HEK293 (cell line): ENCODE data around the gene NFIX.

Source experiments
- CTCF ChIA-PET: fragments of 350-600 bp; formaldehyde crosslinking; extraction: SDS; loops from one replicate; lab custom pipeline; 2021; ENCODE audit warnings: antibody characterized with exemption; lab: Yijun Ruan, JAX
- POLR2A ChIA-PET: fragments of 300-600 bp; formaldehyde crosslinking; extraction: SDS; loops from one replicate; lab custom pipeline; 2020; ENCODE audit warnings: antibody characterized with exemption, inconsistent platforms; lab: Yijun Ruan, JAX
- H3K27ac ChIP-seq: fragments of 200-500 bp; sonication (Bioruptor generic); 2 replicates; pipeline ENCODE4 v1.5.1; 2014; ENCODE audit warnings: low read depth, low read length, control low read depth, inconsistent platforms; ENCODE audit errors: extremely low read depth
- H3K36me3 ChIP-seq, 2 experiments: fragments of 200-500 bp in 1 of 2; sonication (Bioruptor generic) in 1 of 2; 1 replicate in 1 of 2; 2 replicates in 1 of 2; pipeline ENCODE4 v1.5.1; 2014 to 2017; ENCODE audit warnings: inconsistent platforms in 2 of 2, low read length in 2 of 2; ENCODE audit not compliant: control insufficient read depth in 2 of 2, insufficient read depth in 1 of 2
- H3K4me1 ChIP-seq: fragments of 200-500 bp; sonication (Bioruptor generic); 2 replicates; pipeline ENCODE4 v1.5.1; 2014; ENCODE audit warnings: mild to moderate bottlenecking, low read length, inconsistent platforms; ENCODE audit not compliant: control insufficient read depth, insufficient read depth
- H3K4me3 ChIP-seq: 2 replicates; pipeline ENCODE4 v1.5.1; 2011; ENCODE audit warnings: low read depth, mild to moderate bottlenecking, control low read depth, low read length, moderate library complexity
- H3K9me3 ChIP-seq: fragments of 200-500 bp; sonication (Bioruptor generic); 2 replicates; pipeline ENCODE4 v1.5.1; 2014; ENCODE audit warnings: low read depth, low read length, inconsistent platforms; ENCODE audit not compliant: control insufficient read depth, insufficient read depth
- BCL11A ChIP-seq: fragments of 450-650 bp; formaldehyde crosslinking; IDR thresholded peaks from 2 replicates; pipeline ENCODE4 v1.5.1; 2016; ENCODE audit warnings: low read depth, missing biosample characterization, missing genetic modification characterization
- HOXC10 ChIP-seq: sonication (generic); formaldehyde crosslinking; IDR thresholded peaks from 2 replicates; pipeline ENCODE4 v1.8.1; 2023; ENCODE audit warnings: mild to moderate bottlenecking, missing genetic modification reagents
- KLF9 ChIP-seq: fragments of 450-650 bp; formaldehyde crosslinking; IDR thresholded peaks from 2 replicates; pipeline ENCODE4 v1.5.1; 2016; ENCODE audit warnings: missing biosample characterization, missing genetic modification characterization, low read depth
- MEIS1 ChIP-seq: sonication (generic); formaldehyde crosslinking; IDR thresholded peaks from 2 replicates; pipeline ENCODE4 v1.8.1; 2022; ENCODE audit warnings: missing genetic modification reagents, mild to moderate bottlenecking, borderline replicate concordance
- ZFP37 ChIP-seq: fragments of 450-650 bp; formaldehyde crosslinking; IDR thresholded peaks from 2 replicates; pipeline ENCODE4 v1.5.1; 2016; ENCODE audit warnings: missing biosample characterization, missing genetic modification characterization
- ZNF133 ChIP-seq: fragments of 450-650 bp; formaldehyde crosslinking; IDR thresholded peaks from 2 replicates; pipeline ENCODE4 v1.5.1; 2016; ENCODE audit warnings: missing biosample characterization, missing genetic modification characterization
- ZNF184 ChIP-seq: fragments of 450-650 bp; IDR thresholded peaks from 2 replicates; pipeline ENCODE4 v1.5.1; 2018; ENCODE audit warnings: missing biosample characterization, mild to moderate bottlenecking, missing genetic modification characterization
- ZNF202 ChIP-seq: fragments of 450-650 bp; formaldehyde crosslinking; IDR thresholded peaks from 2 replicates; pipeline ENCODE4 v1.5.1; 2016; ENCODE audit warnings: missing biosample characterization, missing genetic modification characterization, borderline replicate concordance
- ZNF239 ChIP-seq: fragments of 450-650 bp; formaldehyde crosslinking; IDR thresholded peaks from 2 replicates; pipeline ENCODE4 v1.5.1; 2016; ENCODE audit warnings: missing biosample characterization, missing genetic modification characterization
- ZNF350 ChIP-seq: fragments of 450-650 bp; formaldehyde crosslinking; IDR thresholded peaks from 2 replicates; pipeline ENCODE4 v1.5.0; 2017; ENCODE audit warnings: missing biosample characterization, mild to moderate bottlenecking, missing genetic modification characterization
- ZNF626 ChIP-seq: fragments of 450-650 bp; sonication (Bioruptor Pico); formaldehyde crosslinking; IDR thresholded peaks from 2 replicates; pipeline ENCODE4 v1.5.1; 2018; ENCODE audit warnings: missing biosample characterization, missing genetic modification characterization, inconsistent platforms
- ZNF701 ChIP-seq: fragments of 450-650 bp; formaldehyde crosslinking; IDR thresholded peaks from 2 replicates; pipeline ENCODE4 v1.5.1; 2016; ENCODE audit warnings: missing biosample characterization, missing genetic modification characterization
- ZNF830 ChIP-seq: fragments of 450-650 bp; IDR thresholded peaks from 2 replicates; pipeline ENCODE4 v1.5.0; 2018; ENCODE audit warnings: missing biosample characterization, missing genetic modification characterization, low read depth, mild to moderate bottlenecking, moderate library complexity
- ZNF843 ChIP-seq: fragments of 450-650 bp; formaldehyde crosslinking; IDR thresholded peaks from 2 replicates; pipeline ENCODE4 v1.5.1; 2016; ENCODE audit warnings: missing biosample characterization, missing genetic modification characterization
- TF ChIP-seq, protein P1 (sequence below): fragments of 450-650 bp; formaldehyde crosslinking; IDR thresholded peaks from 2 replicates; pipeline ENCODE4 v1.5.1; 2016; ENCODE audit warnings: missing biosample characterization, missing genetic modification characterization
- TF ChIP-seq, protein P2 (sequence below): fragments of 450-650 bp; formaldehyde crosslinking; IDR thresholded peaks from 2 replicates; pipeline ENCODE4 v1.5.1; 2016; ENCODE audit warnings: missing biosample characterization, missing genetic modification characterization
- TF ChIP-seq, protein P3 (sequence below): fragments of 450-650 bp; formaldehyde crosslinking; IDR thresholded peaks from 2 replicates; pipeline ENCODE4 v1.5.1; 2016; ENCODE audit warnings: missing biosample characterization, missing genetic modification characterization
- TF ChIP-seq, protein P4 (sequence below): fragments of 450-650 bp; formaldehyde crosslinking; IDR thresholded peaks from 2 replicates; pipeline ENCODE4 v1.5.1; 2017; ENCODE audit warnings: missing biosample characterization, missing genetic modification characterization
- TF ChIP-seq, protein P5 (sequence below): fragments of 450-650 bp; formaldehyde crosslinking; IDR thresholded peaks from 2 replicates; pipeline ENCODE4 v1.5.1; 2016; ENCODE audit warnings: missing biosample characterization, missing genetic modification characterization
- TF ChIP-seq, protein P6 (sequence below): fragments of 450-650 bp; formaldehyde crosslinking; IDR thresholded peaks from 2 replicates; pipeline ENCODE4 v1.5.1; 2017; ENCODE audit warnings: missing biosample characterization, missing genetic modification characterization

The NFIX gene

DNA sequence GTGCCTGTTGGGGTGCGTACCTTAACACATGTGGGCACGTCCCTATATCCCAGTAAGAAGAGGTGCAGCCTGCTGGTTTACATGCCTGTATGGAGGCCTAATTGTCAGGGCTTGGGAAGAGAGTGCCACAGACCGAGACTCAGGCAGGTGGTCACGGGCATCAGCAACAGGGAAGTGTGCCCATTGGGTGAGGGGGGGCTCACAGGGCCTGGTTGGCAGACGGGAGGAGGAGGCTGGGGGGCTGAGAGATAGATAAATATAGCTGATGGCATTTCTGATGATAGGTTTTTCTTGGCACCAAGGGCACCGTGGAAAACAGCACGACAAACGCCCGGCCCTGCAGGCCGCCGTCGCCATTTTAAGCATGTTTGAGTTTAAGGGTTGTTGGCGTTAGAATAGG lies 37.6 kb downstream of the NFIX start:
- Histone ChIP-seq H3K4me3 (no peak overlapping the region), H3K9me3 (no peaks in the 10 kb centered on the region), H3K36me3 (no peaks in the 10 kb centered on the region), H3K27ac (peak overlapping the region; percentile 60), H3K4me1 (peaks cover 29% of the 10 kb centered on the region)
- POLR2A ChIA-PET = interaction anchor here (1.5 kb wide), 1 partner anchor 22 kb away, joined by 5 read pairs; no protein-coding TSS in a partner anchor
- CTCF ChIA-PET = interaction anchor here (0.6 to 8.6 kb wide), 15 partner anchors 9 to 260 kb away, joined by 3 to 247 read pairs (median 12); no protein-coding TSS in a partner anchor
- TF ChIP-seq ZNF830 = no peak
- TF ChIP-seq ZNF184 (tag by site-specific recombination) = no peak
- no peak for TF ChIP-seq ZNF350 (tag by site-specific recombination)
- TF ChIP-seq, protein P1, sequence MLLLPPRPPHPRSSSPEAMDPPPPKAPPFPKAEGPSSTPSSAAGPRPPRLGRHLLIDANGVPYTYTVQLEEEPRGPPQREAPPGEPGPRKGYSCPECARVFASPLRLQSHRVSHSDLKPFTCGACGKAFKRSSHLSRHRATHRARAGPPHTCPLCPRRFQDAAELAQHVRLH (tag by site-specific recombination) = no peak
- TF ChIP-seq MEIS1 (CRISPR knock-in tag) = no peak
- TF ChIP-seq, protein P2, sequence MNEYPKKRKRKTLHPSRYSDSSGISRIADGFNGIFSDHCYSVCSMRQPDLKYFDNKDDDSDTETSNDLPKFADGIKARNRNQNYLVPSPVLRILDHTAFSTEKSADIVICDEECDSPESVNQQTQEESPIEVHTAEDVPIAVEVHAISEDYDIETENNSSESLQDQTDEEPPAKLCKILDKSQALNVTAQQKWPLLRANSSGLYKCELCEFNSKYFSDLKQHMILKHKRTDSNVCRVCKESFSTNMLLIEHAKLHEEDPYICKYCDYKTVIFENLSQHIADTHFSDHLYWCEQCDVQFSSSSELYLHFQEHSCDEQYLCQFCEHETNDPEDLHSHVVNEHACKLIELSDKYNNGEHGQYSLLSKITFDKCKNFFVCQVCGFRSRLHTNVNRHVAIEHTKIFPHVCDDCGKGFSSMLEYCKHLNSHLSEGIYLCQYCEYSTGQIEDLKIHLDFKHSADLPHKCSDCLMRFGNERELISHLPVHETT (tag by site-specific recombination) = no peak
- TF ChIP-seq ZFP37 (tag by site-specific recombination) = no peak
- no peak for TF ChIP-seq HOXC10 (CRISPR knock-in tag)
- TF ChIP-seq, protein P3, sequence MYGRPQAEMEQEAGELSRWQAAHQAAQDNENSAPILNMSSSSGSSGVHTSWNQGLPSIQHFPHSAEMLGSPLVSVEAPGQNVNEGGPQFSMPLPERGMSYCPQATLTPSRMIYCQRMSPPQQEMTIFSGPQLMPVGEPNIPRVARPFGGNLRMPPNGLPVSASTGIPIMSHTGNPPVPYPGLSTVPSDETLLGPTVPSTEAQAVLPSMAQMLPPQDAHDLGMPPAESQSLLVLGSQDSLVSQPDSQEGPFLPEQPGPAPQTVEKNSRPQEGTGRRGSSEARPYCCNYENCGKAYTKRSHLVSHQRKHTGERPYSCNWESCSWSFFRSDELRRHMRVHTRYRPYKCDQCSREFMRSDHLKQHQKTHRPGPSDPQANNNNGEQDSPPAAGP = no peak
- TF ChIP-seq ZNF843 (tag by site-specific recombination) = no peak
- TF ChIP-seq KLF9 (tag by site-specific recombination) = no peak
- TF ChIP-seq, protein P4, sequence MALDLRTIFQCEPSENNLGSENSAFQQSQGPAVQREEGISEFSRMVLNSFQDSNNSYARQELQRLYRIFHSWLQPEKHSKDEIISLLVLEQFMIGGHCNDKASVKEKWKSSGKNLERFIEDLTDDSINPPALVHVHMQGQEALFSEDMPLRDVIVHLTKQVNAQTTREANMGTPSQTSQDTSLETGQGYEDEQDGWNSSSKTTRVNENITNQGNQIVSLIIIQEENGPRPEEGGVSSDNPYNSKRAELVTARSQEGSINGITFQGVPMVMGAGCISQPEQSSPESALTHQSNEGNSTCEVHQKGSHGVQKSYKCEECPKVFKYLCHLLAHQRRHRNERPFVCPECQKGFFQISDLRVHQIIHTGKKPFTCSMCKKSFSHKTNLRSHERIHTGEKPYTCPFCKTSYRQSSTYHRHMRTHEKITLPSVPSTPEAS = no peak
- TF ChIP-seq, protein P5, sequence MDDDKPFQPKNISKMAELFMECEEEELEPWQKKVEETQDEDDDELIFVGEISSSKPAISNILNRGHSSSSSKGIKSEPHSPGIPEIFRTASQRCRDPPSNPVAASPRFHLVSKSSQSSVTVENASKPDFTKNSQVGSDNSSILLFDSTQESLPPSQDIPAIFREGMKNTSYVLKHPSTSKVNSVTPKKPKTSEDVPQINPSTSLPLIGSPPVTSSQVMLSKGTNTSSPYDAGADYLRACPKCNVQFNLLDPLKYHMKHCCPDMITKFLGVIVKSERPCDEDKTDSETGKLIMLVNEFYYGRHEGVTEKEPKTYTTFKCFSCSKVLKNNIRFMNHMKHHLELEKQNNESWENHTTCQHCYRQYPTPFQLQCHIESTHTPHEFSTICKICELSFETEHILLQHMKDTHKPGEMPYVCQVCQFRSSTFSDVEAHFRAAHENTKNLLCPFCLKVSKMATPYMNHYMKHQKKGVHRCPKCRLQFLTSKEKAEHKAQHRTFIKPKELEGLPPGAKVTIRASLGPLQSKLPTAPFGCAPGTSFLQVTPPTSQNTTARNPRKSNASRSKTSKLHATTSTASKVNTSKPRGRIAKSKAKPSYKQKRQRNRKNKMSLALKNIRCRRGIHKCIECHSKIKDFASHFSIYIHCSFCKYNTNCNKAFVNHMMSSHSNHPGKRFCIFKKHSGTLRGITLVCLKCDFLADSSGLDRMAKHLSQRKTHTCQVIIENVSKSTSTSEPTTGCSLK (tag by site-specific recombination) = no peak
- TF ChIP-seq ZNF239 (tag by site-specific recombination) = no peak
- no peak for TF ChIP-seq ZNF626 (tag by site-specific recombination)
- no peak for TF ChIP-seq ZNF133 (tag by site-specific recombination)
- no peak for TF ChIP-seq BCL11A (tag by site-specific recombination)
- no peak for TF ChIP-seq ZNF701 (tag by site-specific recombination)
- TF ChIP-seq, protein P6, sequence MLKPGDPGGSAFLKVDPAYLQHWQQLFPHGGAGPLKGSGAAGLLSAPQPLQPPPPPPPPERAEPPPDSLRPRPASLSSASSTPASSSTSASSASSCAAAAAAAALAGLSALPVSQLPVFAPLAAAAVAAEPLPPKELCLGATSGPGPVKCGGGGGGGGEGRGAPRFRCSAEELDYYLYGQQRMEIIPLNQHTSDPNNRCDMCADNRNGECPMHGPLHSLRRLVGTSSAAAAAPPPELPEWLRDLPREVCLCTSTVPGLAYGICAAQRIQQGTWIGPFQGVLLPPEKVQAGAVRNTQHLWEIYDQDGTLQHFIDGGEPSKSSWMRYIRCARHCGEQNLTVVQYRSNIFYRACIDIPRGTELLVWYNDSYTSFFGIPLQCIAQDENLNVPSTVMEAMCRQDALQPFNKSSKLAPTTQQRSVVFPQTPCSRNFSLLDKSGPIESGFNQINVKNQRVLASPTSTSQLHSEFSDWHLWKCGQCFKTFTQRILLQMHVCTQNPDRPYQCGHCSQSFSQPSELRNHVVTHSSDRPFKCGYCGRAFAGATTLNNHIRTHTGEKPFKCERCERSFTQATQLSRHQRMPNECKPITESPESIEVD = no peak
- no peak for TF ChIP-seq ZNF202
